ENCODE measurements around the gene GMPPB. TPM values are rescaled to one million over a fixed set of nuclear protein-coding genes. Genes with fewer than 3 reads are reported as not detected.
A peak's percentile ranks its signal among the peaks of the same experiment; 100 is the strongest.

Gene GMPPB
- total and polyA plus RNA-seq, 7 donors: 9.3 to 30.7 (median 12.5) TPM

GRCh38 chr3:49709852-49710251, 13.9 kb downstream of the GMPPB start:
- Histone ChIP-seq H3K4me3 (no peak overlapping the region), H3K36me3 (ENCODE audit: insufficient read depth in 1 of 2, low read depth in 1 of 2) (peaks cover 0 to 74% of the 10 kb centered on the region in 2 donors), H3K4me1 (peaks cover 11% of the 10 kb centered on the region), H3K27ac (no peak overlapping the region), H3K27me3 (ENCODE audit: insufficient read depth in 3 of 3, low read length in 2 of 3) (no peaks in the 10 kb centered on the region), H3K9me3 (no peaks in the 10 kb centered on the region)
- no peak for ATAC-seq
- no peak for TF ChIP-seq CTCF (IDR thresholded peaks at IDR 0.05)
- no peak for DNase-seq
- 90 to 96% (median 92%) methylated on average over 8 of the region's 8 CpGs for WGBS, 3 donors
- intact Hi-C loops (cut with DNase I): no loop called here

- 48 to 65% (median 49%) methylated on average over 4 of the region's 4 CpGs for WGBS, 3 donors
- peaks cover 0 to 85% of the 10 kb centered on the region in 2 donors for H3K36me3 ChIP-seq (ENCODE audit: insufficient read depth in 1 of 2, low read depth in 1 of 2)
- intact Hi-C loops (cut with DNase I): no loop called here
- DNase-seq: peak in 1 of 2 donors; percentile 25
- no peaks in the 10 kb centered on the region for H3K27me3 ChIP-seq (ENCODE audit: insufficient read depth in 3 of 3, low read length in 2 of 3)
- no peaks in the 10 kb centered on the region for H3K4me1 ChIP-seq
- no peak for TF ChIP-seq CTCF (IDR thresholded peaks at IDR 0.05)
- no peak overlapping the region for H3K27ac ChIP-seq
- no peak overlapping the region for H3K4me3 ChIP-seq
- ATAC-seq: no peak
- no peaks in the 10 kb centered on the region for H3K9me3 ChIP-seq
Measured at GRCh38 chr3:49707113-49707480, 16.7 kb downstream of the GMPPB start.

- H3K36me3 ChIP-seq (ENCODE audit: insufficient read depth in 1 of 2, low read depth in 1 of 2): peaks cover 0 to 87% of the 10 kb centered on the region in 2 donors
- no peak overlapping the region for H3K4me3 ChIP-seq
- no peaks in the 10 kb centered on the region for H3K9me3 ChIP-seq
- H3K4me1 ChIP-seq: no peaks in the 10 kb centered on the region
- WGBS, 3 donors: 64 to 86% (median 72%) methylated on average over 9 of the region's 9 CpGs
- no peaks in the 10 kb centered on the region for H3K27me3 ChIP-seq (ENCODE audit: insufficient read depth in 3 of 3, low read length in 2 of 3)
- intact Hi-C loops (cut with DNase I): no loop called here
- peak in 1 of 2 donors; percentile 49 for DNase-seq
- no peak overlapping the region for H3K27ac ChIP-seq
- no peak for ATAC-seq
- TF ChIP-seq CTCF (IDR thresholded peaks at IDR 0.05): no peak
Measured at GRCh38 chr3:49706456-49707112, 17.2 kb downstream of the GMPPB start.

GRCh38 chr3:49705390-49705960, 18.3 kb downstream of the GMPPB start:
- 91 to 92% (median 92%) methylated on average over 16 to 17 of the region's 17 CpGs for WGBS, 3 donors
- H3K4me3 ChIP-seq: no peak overlapping the region
- ATAC-seq (no peak), DNase-seq (no peak)
- H3K4me1 ChIP-seq: no peaks in the 10 kb centered on the region
- H3K9me3 ChIP-seq: no peaks in the 10 kb centered on the region
- H3K27ac ChIP-seq: no peak overlapping the region
- intact Hi-C loops (cut with DNase I): no loop called here
- TF ChIP-seq CTCF (IDR thresholded peaks at IDR 0.05): no peak
- H3K36me3 ChIP-seq (ENCODE audit: insufficient read depth in 1 of 2, low read depth in 1 of 2): peaks cover 0 to 89% of the 10 kb centered on the region in 2 donors
- H3K27me3 ChIP-seq (ENCODE audit: insufficient read depth in 3 of 3, low read length in 2 of 3): no peaks in the 10 kb centered on the region

Measured in psoas muscle (tissue), 8 donors.